Kidney (tissue), 14 donors: Measurements from ENCODE around the gene GRM3. TPM values are rescaled to one million over a fixed set of nuclear protein-coding genes. Genes with fewer than 3 reads are reported as not detected.

Experiments used
- DNase-seq, 5 donors: peaks; one replicate each; pipeline ENCODE4 v3.0.0-alpha.2; 2013 to 2020
- FAIRE-seq: peaks from 2 replicates; lab custom pipeline; 2012; peaks lifted over from hg19 to GRCh38; lab: Jason Lieb, UNC
- H3K27ac ChIP-seq, 2 donors: one replicate each; pipeline ENCODE4 v1.7.0; 2013; ENCODE audit warnings: low read depth in 2 of 2, low read length in 2 of 2, inconsistent platforms in 1 of 2
- H3K27me3 ChIP-seq: one replicate; pipeline ENCODE4 v1.7.1; 2013; ENCODE audit warnings: low read length, inconsistent platforms; ENCODE audit not compliant: control insufficient read depth, insufficient read depth
- H3K36me3 ChIP-seq, 3 donors: one replicate each; pipeline versions ENCODE4 v1.7.0 to v1.7.1; 2013; ENCODE audit warnings: low read length in 3 of 3, control low read depth in 1 of 3, inconsistent platforms in 1 of 3; ENCODE audit not compliant: insufficient read depth in 3 of 3, control insufficient read depth in 2 of 3
- H3K4me1 ChIP-seq, 3 donors: one replicate each; pipeline versions ENCODE4 v1.7.0 to v1.7.1; 2013; ENCODE audit warnings: low read length in 3 of 3, inconsistent platforms in 1 of 3, low read depth in 1 of 3; ENCODE audit not compliant: control insufficient read depth in 2 of 3, insufficient read depth in 2 of 3
- H3K4me3 ChIP-seq, 3 donors: one replicate each; pipeline versions ENCODE4 v1.7.0 to v1.8.1; 2013; ENCODE audit warnings: low read length in 3 of 3, control low read depth in 1 of 3, inconsistent platforms in 1 of 3
- H3K9ac ChIP-seq, 3 donors: one replicate each; pipeline versions ENCODE4 v1.7.0 to v1.7.1; 2013; ENCODE audit warnings: low read length in 3 of 3, control low read depth in 1 of 3, inconsistent platforms in 1 of 3
- H3K9me3 ChIP-seq, 3 donors: one replicate each; pipeline versions ENCODE4 v1.7.0 to v1.7.1; 2013; ENCODE audit warnings: low read length in 3 of 3, control low read depth in 1 of 3, inconsistent platforms in 1 of 3; ENCODE audit not compliant: control insufficient read depth in 2 of 3, insufficient read depth in 1 of 3
- CTCF ChIP-seq: IDR thresholded peaks from 3 replicates; pipeline ENCODE4 v1.5.1; 2012; ENCODE audit warnings: mild to moderate bottlenecking, moderate library complexity, borderline replicate concordance; ENCODE audit not compliant: insufficient read depth; ENCODE audit errors: extremely low read depth
- intact Hi-C: fragments of 100-400 bp; cut with DNase I; formaldehyde crosslinking; loops from one replicate; pipeline ENCODE4 v1.11.1; 2022
- polyA plus RNA-seq: library from polyadenylated mRNA; stranded (reverse); fragments of 350-450 nt; fragmentation: Illumina TruSeq; extraction: RNeasy Lipid Tissue Mini Kit (QIAGEN cat#74804); gene quantifications from one replicate; pipeline ENCODE4 v1.2.3, GENCODE V29; 2014; ENCODE audit warnings: low read depth, low replicate concordance; ENCODE audit not compliant: insufficient read depth
- total RNA-seq: library from RNA; stranded (reverse); fragmentation: NEBNext Ultra II Directional; extraction: Animal tissue kit (Norgen Biotek cat#: 25700); gene quantifications from one replicate; pipeline ENCODE4 v1.2.1, GENCODE V29; 2021
- donor health status: control.
- donor health status: control.
- donor health status: control.
- donor health status: control.
- donor health status: control.
- donor health status: DM: yes; HTN: yes; CAD: no.
- donor health status: Normal renal cell carcinoma (clear cell type).

The GRM3 gene
- total and polyA plus RNA-seq, 2 donors from 2014 or later, result not detected

GRCh38 chr7:86645676-86646276 is 2.1 kb downstream of the GRM3 start:
- no peaks in the 10 kb centered on the region for H3K36me3 ChIP-seq
- FAIRE-seq (no peak), DNase-seq (no peak)
- intact Hi-C loops, result no loop called here
- peaks cover 0 to 2% (median 0%) of the 10 kb centered on the region in 3 donors for H3K4me1 ChIP-seq
- H3K9me3 ChIP-seq, result peaks cover 0 to 2% (median 0%) of the 10 kb centered on the region in 3 donors
- no peak overlapping the region for H3K4me3 ChIP-seq
- H3K9ac ChIP-seq, result no peak overlapping the region
- H3K27ac ChIP-seq, result no peak overlapping the region
- peaks cover 10% of the 10 kb centered on the region for H3K27me3 ChIP-seq
- TF ChIP-seq CTCF, result no peak

GRCh38 chr7:86647385-86648094 is 3.8 kb downstream of the GRM3 start:
- intact Hi-C loops, result no loop called here
- no peak for FAIRE-seq
- H3K27ac ChIP-seq, result no peak overlapping the region
- peaks cover 0 to 2% (median 0%) of the 10 kb centered on the region in 3 donors for H3K4me1 ChIP-seq
- H3K9me3 ChIP-seq, result no peaks in the 10 kb centered on the region
- DNase-seq, result no peak
- peaks cover 6% of the 10 kb centered on the region for H3K27me3 ChIP-seq
- no peak for TF ChIP-seq CTCF
- no peaks in the 10 kb centered on the region for H3K36me3 ChIP-seq
- no peak overlapping the region for H3K4me3 ChIP-seq
- no peak overlapping the region for H3K9ac ChIP-seq

- FAIRE-seq, result no peak
- Histone ChIP-seq H3K9me3 (no peaks in the 10 kb centered on the region), H3K27ac (no peak overlapping the region), H3K27me3 (peaks cover 6% of the 10 kb centered on the region), H3K4me1 (peaks cover 0 to 2% (median 0%) of the 10 kb centered on the region in 3 donors), H3K9ac (no peak overlapping the region), H3K36me3 (no peaks in the 10 kb centered on the region), H3K4me3 (no peak overlapping the region)
- no peak for DNase-seq
- TF ChIP-seq CTCF, result no peak
- intact Hi-C loops, result no loop called here
Measured at GRCh38 chr7:86648169-86648568, 4.5 kb downstream of the GRM3 start.
